GM12801 (cell line): ENCODE results near the gene MOB3B.

Experiments used
- TF ChIP-seq, protein P1 (sequence below): IDR thresholded peaks from one replicate; pipeline ENCODE4 v1.5.1; 2011; ENCODE audit warnings: control low read depth; ENCODE audit not compliant: insufficient read length; ENCODE audit errors: extremely low read depth

MOB3B gene

DNA sequence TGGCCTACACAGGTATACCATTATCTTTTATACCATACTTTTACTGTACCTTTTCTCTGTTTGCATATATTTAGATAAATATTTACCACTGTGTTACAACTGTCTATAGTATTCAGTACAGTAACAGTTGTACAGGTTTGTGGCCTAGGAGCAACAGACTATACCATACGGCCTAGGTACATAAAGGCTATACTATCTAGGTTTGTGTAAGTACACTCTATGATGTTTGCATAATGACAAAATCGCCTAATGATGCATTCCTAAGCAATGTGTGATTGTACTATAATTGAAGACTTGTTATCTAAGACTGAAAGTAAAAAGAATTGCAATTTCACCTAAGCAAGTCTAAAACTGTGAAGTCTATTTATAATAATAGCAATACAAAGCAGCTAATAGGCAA, 39.8 kb upstream of the MOB3B start:
- TF ChIP-seq, protein P1, sequence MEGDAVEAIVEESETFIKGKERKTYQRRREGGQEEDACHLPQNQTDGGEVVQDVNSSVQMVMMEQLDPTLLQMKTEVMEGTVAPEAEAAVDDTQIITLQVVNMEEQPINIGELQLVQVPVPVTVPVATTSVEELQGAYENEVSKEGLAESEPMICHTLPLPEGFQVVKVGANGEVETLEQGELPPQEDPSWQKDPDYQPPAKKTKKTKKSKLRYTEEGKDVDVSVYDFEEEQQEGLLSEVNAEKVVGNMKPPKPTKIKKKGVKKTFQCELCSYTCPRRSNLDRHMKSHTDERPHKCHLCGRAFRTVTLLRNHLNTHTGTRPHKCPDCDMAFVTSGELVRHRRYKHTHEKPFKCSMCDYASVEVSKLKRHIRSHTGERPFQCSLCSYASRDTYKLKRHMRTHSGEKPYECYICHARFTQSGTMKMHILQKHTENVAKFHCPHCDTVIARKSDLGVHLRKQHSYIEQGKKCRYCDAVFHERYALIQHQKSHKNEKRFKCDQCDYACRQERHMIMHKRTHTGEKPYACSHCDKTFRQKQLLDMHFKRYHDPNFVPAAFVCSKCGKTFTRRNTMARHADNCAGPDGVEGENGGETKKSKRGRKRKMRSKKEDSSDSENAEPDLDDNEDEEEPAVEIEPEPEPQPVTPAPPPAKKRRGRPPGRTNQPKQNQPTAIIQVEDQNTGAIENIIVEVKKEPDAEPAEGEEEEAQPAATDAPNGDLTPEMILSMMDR = no peak

- TF ChIP-seq, protein P1 = no peak
Observed at GRCh38 chr9:27566118-27566517, 36.5 kb upstream of the MOB3B start.

DNA sequence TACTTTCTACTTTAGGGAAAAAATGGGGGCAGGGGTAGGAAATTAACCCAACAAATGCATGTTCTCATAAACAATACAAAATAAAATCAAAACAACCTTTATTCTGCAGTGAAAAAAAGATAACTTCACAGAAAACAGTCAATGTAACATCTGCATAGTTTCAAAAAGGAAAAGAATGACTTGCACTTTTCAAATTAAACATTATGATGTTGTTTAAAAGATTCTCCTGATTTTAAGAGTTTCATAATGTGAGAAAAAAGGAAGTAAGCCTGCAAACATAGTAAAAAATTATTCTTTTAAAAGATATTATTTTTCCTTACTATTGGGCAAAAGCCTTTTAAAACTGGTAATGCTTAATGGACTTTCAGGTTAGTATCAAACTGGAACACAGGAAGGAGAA, 36.1 kb upstream of the MOB3B start:
- TF ChIP-seq, protein P1 = no peak

DNA sequence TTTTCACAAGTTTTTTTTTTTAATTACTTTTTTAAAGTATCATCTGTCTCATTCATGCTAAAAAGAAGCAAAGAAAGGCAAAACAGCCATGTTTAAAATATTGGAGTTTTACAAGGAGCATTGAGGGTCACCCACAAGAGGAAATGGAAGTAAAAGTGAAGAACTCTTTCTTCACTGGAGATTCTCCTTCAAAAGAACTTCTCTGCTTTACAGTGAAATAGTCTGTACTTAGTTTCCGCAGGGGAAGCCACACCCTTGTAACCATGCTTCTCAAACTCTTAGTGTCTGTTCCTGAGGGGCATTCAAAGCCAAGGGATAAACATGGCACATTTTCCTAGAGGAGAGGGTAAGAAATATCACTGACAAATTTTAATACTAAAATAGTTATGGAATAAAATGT, 35.1 kb upstream of the MOB3B start:
- TF ChIP-seq, protein P1 = no peak

DNA sequence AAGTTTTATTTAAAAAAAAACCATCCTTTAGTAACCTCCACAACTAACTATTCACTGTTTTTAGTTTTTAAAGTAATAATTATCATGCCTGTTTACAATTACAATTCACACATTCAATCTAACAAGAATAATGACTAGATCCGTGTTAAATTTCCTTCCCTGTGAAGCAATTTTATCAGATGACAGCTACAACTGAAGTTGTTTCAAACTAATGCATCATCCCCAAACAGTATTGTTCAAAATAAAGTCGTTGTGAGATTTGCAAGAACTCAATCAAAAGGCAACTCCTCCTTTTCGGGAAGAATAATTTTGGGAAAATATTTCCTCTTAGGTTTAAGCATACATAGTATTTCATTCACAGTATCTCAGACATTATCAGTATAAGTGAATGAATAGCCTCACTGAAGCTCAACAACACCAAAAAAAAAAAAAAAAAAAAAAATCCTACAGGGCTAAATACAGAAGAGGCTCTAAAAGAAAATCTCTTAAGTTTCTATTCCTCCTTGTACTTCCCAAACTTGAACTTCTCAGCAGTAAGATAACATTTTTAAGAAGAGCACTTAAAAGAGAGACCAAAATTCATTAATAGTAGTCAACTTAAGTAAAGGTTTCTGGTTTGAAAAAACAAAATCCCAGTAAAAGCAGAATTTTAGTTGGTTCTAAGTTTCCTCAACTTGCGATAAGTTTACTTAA, 34.3 kb upstream of the MOB3B start:
- TF ChIP-seq, protein P1 = no peak

- TF ChIP-seq, protein P1 = no peak
Observed at GRCh38 chr9:27561685-27562084, 32.1 kb upstream of the MOB3B start.

GRCh38 chr9:27560457-27560856, 30.8 kb upstream of the MOB3B start:
- TF ChIP-seq, protein P1 = no peak
